SU-DHL-6 (cell line): ENCODE data around the gene BRSK2.

Experiments used
- H2AFZ ChIP-seq: fragments of 200-600 bp; sonication (generic); 2 replicates; pipeline ENCODE4 v1.6.1; 2014; ENCODE audit warnings: low read depth, mild to moderate bottlenecking, moderate library complexity, mixed read lengths, antibody characterized with exemption, low read length; ENCODE audit not compliant: severe bottlenecking
- H3F3A ChIP-seq: fragments of 200-600 bp; shearing (Covaris generic); 2 replicates; pipeline ENCODE4 v1.6.0; 2016; ENCODE audit warnings: antibody characterized with exemption, mild to moderate bottlenecking; ENCODE audit not compliant: insufficient read depth
- H3K27ac ChIP-seq: fragments of 200-600 bp; sonication (generic); 2 replicates; pipeline ENCODE4 v1.5.1; 2016; ENCODE audit warnings: low read depth, mild to moderate bottlenecking, low read length, moderate library complexity, mixed read lengths
- H3K27me3 ChIP-seq: fragments of 200-600 bp; sonication (generic), shearing (Covaris generic); 2 replicates; pipeline ENCODE4 v1.6.0; 2014; ENCODE audit warnings: mild to moderate bottlenecking, low read length
- H3K36me3 ChIP-seq: fragments of 200-600 bp; sonication (generic); 2 replicates; pipeline ENCODE4 v1.6.1; 2014; ENCODE audit warnings: mild to moderate bottlenecking, low read length, mixed read lengths
- H3K4me2 ChIP-seq: fragments of 300-600, 200-600 bp; shearing (Covaris generic), sonication (generic); 2 replicates; pipeline ENCODE4 v1.6.0; 2014; ENCODE audit warnings: low read length, low read depth, mild to moderate bottlenecking; ENCODE audit not compliant: poor library complexity, severe bottlenecking
- H3K4me3 ChIP-seq: fragments of 200-600 bp; sonication (generic); 2 replicates; pipeline ENCODE4 v1.5.1; 2014; ENCODE audit warnings: antibody characterized with exemption, low read length, mild to moderate bottlenecking, mixed read lengths; ENCODE audit not compliant: insufficient read depth, poor library complexity, severe bottlenecking
- H3K79me2 ChIP-seq: fragments of 200-600 bp; sonication (generic); 2 replicates; pipeline ENCODE4 v1.6.1; 2014; ENCODE audit warnings: mild to moderate bottlenecking, low read length, moderate library complexity; ENCODE audit not compliant: insufficient read depth
- H3K9ac ChIP-seq: fragments of 200-600 bp; sonication (generic); 2 replicates; pipeline ENCODE4 v1.7.0; 2014; ENCODE audit warnings: mild to moderate bottlenecking, low read length
- H3K9me2 ChIP-seq: fragments of 200-600 bp; sonication (generic); replicated peaks from 2 replicates; pipeline ENCODE4 v1.6.1; 2014; ENCODE audit warnings: low read length; ENCODE audit not compliant: insufficient read depth
- H3K9me3 ChIP-seq: fragments of 200-600 bp; sonication (generic); 2 replicates; pipeline ENCODE4 v1.6.1; 2014; ENCODE audit warnings: low read length, mixed read lengths; ENCODE audit not compliant: insufficient read depth
- H4K20me1 ChIP-seq: fragments of 200-600 bp; sonication (generic); 2 replicates; pipeline ENCODE4 v1.6.1; 2014; ENCODE audit warnings: low read depth, mild to moderate bottlenecking, antibody characterized with exemption, low read length, moderate library complexity, mixed read lengths
- CTCF ChIP-seq: fragments of 200-600 bp; sonication (generic); IDR thresholded peaks from one replicate; pipeline ENCODE4 v1.5.1; 2017; ENCODE audit warnings: antibody characterized with exemption, mild to moderate bottlenecking, low read length, moderate library complexity; ENCODE audit not compliant: insufficient read depth, poor library complexity, severe bottlenecking
- EZH2phosphoT487 ChIP-seq: fragments of 200-600 bp; sonication (generic), shearing (Covaris generic); conservative IDR thresholded peaks from 2 replicates; pipeline ENCODE4 v1.6.1; 2018; ENCODE audit warnings: mild to moderate bottlenecking, antibody characterized with exemption, low read length, moderate library complexity, mixed read lengths

The BRSK2 gene

DNA sequence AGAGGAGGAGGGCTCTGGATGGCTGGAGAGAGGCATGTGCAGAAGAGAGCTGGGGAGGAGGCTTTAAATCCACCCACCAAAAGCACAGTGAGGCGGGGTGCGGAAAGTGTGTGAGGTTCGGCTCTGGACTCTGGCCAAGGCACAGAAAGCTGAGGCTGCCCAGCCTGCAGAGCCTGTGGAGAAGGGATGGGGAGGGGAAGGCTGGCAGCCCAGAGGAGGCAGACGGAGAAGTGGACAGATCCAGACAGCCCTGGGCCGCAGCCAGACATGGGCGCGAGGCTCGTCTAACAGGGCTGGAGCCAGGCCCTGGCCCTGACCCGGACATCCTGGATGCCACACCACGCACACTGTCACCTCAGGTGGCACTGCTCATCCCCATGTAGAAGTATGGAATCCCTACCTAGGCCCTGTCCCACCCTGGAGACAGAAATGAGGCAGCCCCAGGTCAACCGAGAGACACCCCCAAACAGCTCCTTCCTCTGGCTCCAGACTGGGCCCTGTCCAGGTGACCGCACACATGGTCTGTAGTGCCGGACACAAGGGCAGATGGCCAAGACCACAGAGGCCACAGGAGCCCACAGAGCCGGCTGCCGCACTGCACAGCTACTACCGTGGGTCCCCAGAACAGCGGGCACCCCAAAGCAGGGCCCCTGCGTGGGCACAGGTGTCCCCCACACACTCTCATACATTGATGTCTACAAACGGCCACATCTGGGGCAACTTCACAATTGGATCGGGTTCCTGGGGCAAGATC lies 113.4 kb downstream of the BRSK2 start:
- H3K36me3 ChIP-seq = no peaks in the 10 kb centered on the region
- H3K27ac ChIP-seq = no peak overlapping the region
- H3K4me2 ChIP-seq = no peak overlapping the region
- no peak overlapping the region for H3K9ac ChIP-seq
- H3K79me2 ChIP-seq = peaks cover 25% of the 10 kb centered on the region; the same call in 1 of the 2 replicates
- peaks cover 2% of the 10 kb centered on the region; the same call in 1 of the 2 replicates for H4K20me1 ChIP-seq
- no peak overlapping the region for H2AFZ ChIP-seq
- no peaks in the 10 kb centered on the region for H3F3A ChIP-seq
- no peak overlapping the region for H3K4me3 ChIP-seq
- H3K9me3 ChIP-seq = no peaks in the 10 kb centered on the region
- H3K27me3 ChIP-seq = no peaks in the 10 kb centered on the region
- H3K9me2 ChIP-seq = no peaks in the 10 kb centered on the region
- TF ChIP-seq CTCF = no peak
- no peak for TF ChIP-seq EZH2phosphoT487

GRCh38 chr11:1503708-1504104 lies 114.0 kb downstream of the BRSK2 start:
- H3K9ac ChIP-seq = no peak overlapping the region
- no peak overlapping the region for H3K4me2 ChIP-seq
- no peak overlapping the region for H3K4me3 ChIP-seq
- no peaks in the 10 kb centered on the region; the same call in 1 of the 2 replicates for H4K20me1 ChIP-seq
- no peak overlapping the region for H3K27ac ChIP-seq
- no peaks in the 10 kb centered on the region for H3K9me2 ChIP-seq
- H3K36me3 ChIP-seq = no peaks in the 10 kb centered on the region
- no peaks in the 10 kb centered on the region for H3F3A ChIP-seq
- no peaks in the 10 kb centered on the region for H3K27me3 ChIP-seq
- TF ChIP-seq EZH2phosphoT487 (no peak), CTCF (no peak)
- peaks cover 22% of the 10 kb centered on the region; the same call in 1 of the 2 replicates for H3K79me2 ChIP-seq
- no peaks in the 10 kb centered on the region for H3K9me3 ChIP-seq
- no peak overlapping the region for H2AFZ ChIP-seq

- Histone ChIP-seq H3K36me3 (no peaks in the 10 kb centered on the region), H2AFZ (no peak overlapping the region), H3K9ac (no peak overlapping the region), H3K79me2 (peaks cover 23% of the 10 kb centered on the region; the same call in 1 of the 2 replicates), H3K9me2 (no peaks in the 10 kb centered on the region), H3K4me3 (no peak overlapping the region), H3F3A (no peaks in the 10 kb centered on the region), H4K20me1 (no peaks in the 10 kb centered on the region; the same call in 1 of the 2 replicates), H3K9me3 (no peaks in the 10 kb centered on the region), H3K27me3 (no peaks in the 10 kb centered on the region), H3K4me2 (no peak overlapping the region), H3K27ac (no peak overlapping the region)
- TF ChIP-seq CTCF (no peak), EZH2phosphoT487 (no peak)
Measured at GRCh38 chr11:1504138-1504537, 114.4 kb downstream of the BRSK2 start.
